MV-4-11 (cell line): ENCODE results near the gene IAPP.
"Not testable (repeated sequence)": the region's sequence is repeated elsewhere in the genome, so short reads cannot be mapped to it uniquely, and the experiment has no call there.

Source experiments
- DNase-seq: peaks from one replicate; lab custom pipeline; 2025; lab: John Stamatoyannopoulos, UW

Gene IAPP

GRCh38 chr12:21372602-21373001 lies at the start of gene IAPP:
IAPP (plus strand) TSS chr12:21372902; CDS start chr12:21373352, 450 bp downstream.
- no peak for DNase-seq

GRCh38 chr12:21323736-21324135 lies 49.0 kb upstream of the IAPP start:
- no peak for DNase-seq

- no peak for DNase-seq
Measured at GRCh38 chr12:21324551-21324950, 48.2 kb upstream of the IAPP start.

GRCh38 chr12:21328578-21328977 lies 44.1 kb upstream of the IAPP start:
- no peak for DNase-seq

GRCh38 chr12:21330682-21331253 lies 41.9 kb upstream of the IAPP start:
- no peak for DNase-seq

GRCh38 chr12:21334771-21335325 lies 37.9 kb upstream of the IAPP start, which contains the start of gene SLCO1A2:
SLCO1A2 (minus strand) TSS chr12:21334917; CDS start chr12:21334647, 270 bp downstream.
- DNase-seq, result no peak

GRCh38 chr12:21336656-21337055 lies 36.0 kb upstream of the IAPP start:
- no peak for DNase-seq

GRCh38 chr12:21337453-21337852 lies 35.2 kb upstream of the IAPP start:
- DNase-seq, result no peak

GRCh38 chr12:21337959-21338744 lies 34.5 kb upstream of the IAPP start:
- no peak for DNase-seq

GRCh38 chr12:21339921-21340320 lies 32.8 kb upstream of the IAPP start:
- no peak for DNase-seq

GRCh38 chr12:21340403-21340802 lies 32.3 kb upstream of the IAPP start:
- peak; percentile 80 for DNase-seq

GRCh38 chr12:21341769-21342168 lies 30.9 kb upstream of the IAPP start:
- DNase-seq, result no peak

- DNase-seq, result no peak
Measured at GRCh38 chr12:21343636-21344035, 29.1 kb upstream of the IAPP start.

- no peak for DNase-seq
Measured at GRCh38 chr12:21346542-21347205, 26.0 kb upstream of the IAPP start.

- DNase-seq, result no peak
Measured at GRCh38 chr12:21350975-21351374, 21.7 kb upstream of the IAPP start.

- DNase-seq, result no peak
Measured at GRCh38 chr12:21353487-21353886, 19.2 kb upstream of the IAPP start.

- DNase-seq, result no peak
Measured at GRCh38 chr12:21353948-21354347, 18.8 kb upstream of the IAPP start.

- no peak for DNase-seq
Measured at GRCh38 chr12:21354641-21355040, 18.1 kb upstream of the IAPP start.

- not testable (repeated sequence) for DNase-seq
Measured at GRCh38 chr12:21360632-21361031, 12.1 kb upstream of the IAPP start.

GRCh38 chr12:21369141-21369980 lies 3.3 kb upstream of the IAPP start:
- DNase-seq, result no peak

- no peak for DNase-seq
Measured at GRCh38 chr12:21370845-21371449, 1.8 kb upstream of the IAPP start.
